Forelimb muscle (tissue), 1 donor: ENCODE results near the gene FHIP1B. TPM values are rescaled to one million over a fixed set of nuclear protein-coding genes. Genes with fewer than 3 reads are reported as not detected.

ENCODE experiments used
- DNase-seq: peaks from one replicate; pipeline ENCODE4 v3.0.0-alpha.2; 2013; ENCODE audit warnings: low read depth
- polyA plus RNA-seq: library from polyadenylated mRNA; unstranded; fragments of 120-200 nt; gene quantifications from one replicate; pipeline ENCODE4 v1.2.1, GENCODE V29; 2013; ENCODE audit not compliant: insufficient read length

The FHIP1B gene
- polyA plus RNA-seq, 1 donor = 24.1 TPM

DNA sequence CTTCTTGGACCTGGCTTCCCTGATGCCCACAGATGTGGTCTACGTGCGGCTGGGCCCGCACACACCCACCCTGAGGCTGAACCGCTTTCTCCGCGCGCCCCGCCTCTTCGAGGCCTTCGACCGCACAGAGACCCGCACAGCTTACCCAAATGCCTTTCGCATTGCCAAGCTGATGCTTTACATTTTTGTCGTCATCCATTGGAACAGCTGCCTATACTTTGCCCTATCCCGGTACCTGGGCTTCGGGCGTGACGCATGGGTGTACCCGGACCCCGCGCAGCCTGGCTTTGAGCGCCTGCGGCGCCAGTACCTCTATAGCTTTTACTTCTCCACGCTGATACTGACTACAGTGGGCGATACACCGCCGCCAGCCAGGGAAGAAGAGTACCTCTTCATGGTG, 5.7 kb upstream of the FHIP1B start:
- no peak for DNase-seq

DNA sequence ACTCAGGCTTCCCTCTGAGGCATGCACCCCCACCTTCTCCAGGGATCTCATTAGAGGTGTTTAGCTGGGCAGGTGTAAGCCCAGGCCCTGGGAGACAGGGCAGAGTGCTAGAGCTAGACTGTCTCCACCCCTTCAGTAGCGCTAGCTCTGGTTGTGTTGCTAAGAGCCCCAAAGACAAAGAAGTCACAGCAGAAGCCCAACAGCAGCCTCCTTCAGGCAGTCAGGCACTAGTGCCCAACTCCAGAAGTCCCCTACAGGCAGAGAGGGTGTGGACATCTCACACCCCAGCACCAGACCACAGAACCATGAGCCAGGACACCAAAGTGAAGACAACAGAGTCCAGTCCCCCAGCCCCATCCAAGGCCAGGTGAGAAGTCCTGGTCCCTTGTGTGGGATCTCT, 4.5 kb upstream of the FHIP1B start, which contains the start of gene CNGA4:
Gene CNGA4 (plus strand): TSS at position 188 of the 400 bp plus-strand sequence. CDS start 118 bp downstream, at position 306.
- DNase-seq = no peak

DNA sequence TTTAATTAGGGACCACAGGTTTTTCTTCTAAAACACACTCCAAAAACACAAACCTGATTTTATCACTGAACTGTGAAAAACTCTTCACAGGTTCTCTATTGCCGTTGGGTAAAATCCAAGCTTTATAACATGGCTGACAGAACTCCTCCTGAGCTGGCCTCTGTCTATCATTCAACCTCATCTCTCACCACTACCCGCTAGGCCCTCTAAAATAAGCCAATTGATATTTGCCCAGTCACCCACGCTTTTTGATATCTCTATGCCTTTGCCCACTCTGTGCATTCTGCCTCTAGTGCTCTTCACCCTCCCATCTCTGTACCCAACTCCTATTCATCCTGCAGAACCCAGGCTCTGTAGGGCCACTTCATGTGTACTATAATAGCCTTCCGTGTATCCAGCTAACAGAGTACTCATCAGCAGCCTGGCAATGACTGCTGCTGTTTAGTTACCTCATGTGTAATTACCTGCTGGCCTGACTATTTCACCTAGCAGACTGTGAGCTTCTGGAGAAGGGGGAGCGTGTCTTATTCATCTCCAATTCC, 3.4 kb upstream of the FHIP1B start:
- no peak for DNase-seq

DNA sequence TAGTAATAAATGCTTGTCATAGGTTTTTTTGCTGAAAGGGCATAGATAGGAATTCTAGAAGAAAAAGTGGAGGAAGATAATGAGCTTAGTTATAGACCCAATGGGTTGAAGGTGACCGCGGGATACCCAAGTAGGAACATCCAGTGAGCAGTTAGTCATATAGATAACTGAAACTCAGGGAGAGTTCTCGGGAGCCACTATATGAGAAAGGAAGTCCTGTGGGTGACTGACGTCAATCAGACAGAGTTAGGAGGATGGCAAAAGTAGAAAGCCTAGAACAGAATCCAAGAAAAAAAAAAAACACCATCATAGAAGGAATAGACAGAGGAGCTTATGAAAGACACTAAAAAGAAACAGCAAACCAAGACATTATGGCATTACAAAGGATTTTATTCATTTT, 2.8 kb upstream of the FHIP1B start:
- no peak for DNase-seq

DNA sequence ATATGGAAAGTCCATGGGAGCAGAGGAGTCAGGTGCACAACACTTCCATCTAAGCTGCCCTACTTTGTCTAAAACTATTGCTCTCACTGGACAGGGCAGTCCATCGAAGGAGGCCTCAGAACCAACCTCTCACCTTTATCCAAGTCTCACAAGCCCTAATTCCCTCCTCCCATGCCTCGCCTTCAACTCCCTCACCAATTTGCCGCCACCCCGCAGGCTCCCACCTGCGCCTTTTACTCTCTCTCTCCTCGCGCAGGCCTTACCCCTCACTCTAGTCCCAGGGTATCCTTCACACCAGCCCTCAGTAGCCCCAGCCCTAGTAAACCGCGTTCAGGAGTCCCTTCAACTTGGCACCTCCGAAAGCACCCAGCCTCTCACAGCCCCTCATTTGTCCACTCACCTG, 451 bp downstream of the FHIP1B start:
- no peak for DNase-seq

DNA sequence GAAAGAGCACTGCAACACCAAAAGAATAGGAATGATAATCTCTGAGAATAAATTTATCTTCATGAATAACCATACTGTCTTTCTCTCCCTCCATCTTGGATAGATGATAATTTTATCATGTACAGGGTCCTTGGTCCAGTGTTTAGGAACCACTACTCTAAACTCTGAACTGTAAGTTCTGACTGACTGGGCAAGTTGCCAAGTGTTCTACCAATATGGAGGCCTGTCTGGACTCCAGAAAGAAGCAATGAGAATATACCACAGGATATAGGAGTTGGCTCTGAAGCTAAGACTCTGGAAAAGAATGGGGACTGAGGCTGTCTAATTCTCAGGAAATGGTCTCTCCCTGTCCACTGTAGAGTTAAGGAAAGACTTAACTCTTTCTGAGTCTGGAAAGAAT, 1.5 kb downstream of the FHIP1B start:
- DNase-seq = no peak

DNA sequence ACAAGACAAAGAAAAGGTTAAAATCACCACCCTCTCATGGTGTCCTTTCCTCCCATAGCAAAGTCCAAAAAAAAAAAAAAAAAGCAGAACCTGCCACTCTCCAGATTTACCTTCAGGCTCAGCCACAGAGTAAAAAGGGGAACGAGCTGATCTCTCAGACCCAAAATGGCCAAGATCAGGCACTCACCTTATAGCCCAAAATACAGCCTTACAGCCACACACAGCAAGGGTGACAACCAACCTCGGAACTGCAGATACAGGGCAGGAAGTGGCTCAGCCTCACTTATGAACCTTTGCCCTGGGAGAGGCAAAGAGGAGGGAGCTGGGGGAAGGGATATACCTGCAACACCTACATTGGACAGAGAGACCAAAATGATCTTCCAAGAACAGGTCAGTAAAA, 4.5 kb downstream of the FHIP1B start:
- no peak for DNase-seq

DNA sequence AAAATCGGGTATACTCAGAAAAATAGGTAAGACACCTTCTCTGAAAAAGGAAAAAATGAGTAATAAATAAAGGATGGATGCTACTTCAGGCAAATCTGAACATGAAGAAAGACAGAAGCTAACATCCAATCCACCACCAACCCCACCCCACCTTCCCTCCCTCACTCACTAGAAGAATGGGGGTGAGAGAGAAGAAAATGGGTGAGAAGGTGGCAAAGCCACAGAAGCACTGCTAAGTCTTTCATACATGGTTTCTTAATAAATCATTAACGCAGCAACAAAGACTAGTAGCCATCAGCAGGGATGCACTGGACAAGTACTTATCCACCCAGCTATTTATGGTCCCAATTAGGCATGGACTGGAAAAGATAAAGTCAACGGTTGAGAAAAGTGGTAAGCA, 5.9 kb downstream of the FHIP1B start:
- DNase-seq = no peak

DNA sequence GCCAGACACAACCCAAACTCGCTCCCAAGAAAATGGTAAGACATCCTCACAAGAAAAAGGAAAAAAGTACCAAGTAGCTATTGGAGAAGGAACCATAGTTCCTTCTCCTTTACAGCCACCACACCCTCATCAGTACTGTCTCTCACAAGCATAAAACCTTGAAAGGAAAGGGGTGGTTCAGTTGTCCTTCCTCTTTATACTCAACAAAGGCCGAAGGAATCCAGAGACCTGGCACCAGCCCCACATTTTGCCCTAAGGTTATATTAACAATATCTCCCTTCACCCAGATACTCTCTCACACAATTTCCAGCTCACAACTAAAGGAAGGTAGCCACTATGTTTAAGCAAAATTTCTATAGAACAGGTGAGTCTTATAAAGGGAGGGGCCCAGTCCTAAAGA, 8.5 kb downstream of the FHIP1B start:
- DNase-seq = no peak

DNA sequence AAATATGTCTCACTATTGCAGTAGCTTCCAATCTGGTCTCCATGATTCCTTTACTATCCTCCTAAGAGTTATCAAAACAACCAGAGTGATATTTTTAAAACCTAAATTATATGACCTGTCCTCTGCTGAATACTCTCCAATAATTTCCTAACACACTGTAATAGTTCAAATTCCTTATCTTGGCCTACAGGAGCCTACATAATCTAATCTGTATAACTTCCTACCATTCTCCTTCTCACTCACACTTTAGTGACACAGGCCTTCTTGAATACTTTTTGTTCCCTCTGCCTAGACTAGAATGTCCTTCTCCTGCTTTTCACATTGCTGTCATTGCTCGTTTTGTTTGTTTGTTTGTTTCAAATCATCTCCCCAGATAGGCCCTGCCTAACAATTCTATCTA, 9.4 kb downstream of the FHIP1B start:
- no peak for DNase-seq

DNA sequence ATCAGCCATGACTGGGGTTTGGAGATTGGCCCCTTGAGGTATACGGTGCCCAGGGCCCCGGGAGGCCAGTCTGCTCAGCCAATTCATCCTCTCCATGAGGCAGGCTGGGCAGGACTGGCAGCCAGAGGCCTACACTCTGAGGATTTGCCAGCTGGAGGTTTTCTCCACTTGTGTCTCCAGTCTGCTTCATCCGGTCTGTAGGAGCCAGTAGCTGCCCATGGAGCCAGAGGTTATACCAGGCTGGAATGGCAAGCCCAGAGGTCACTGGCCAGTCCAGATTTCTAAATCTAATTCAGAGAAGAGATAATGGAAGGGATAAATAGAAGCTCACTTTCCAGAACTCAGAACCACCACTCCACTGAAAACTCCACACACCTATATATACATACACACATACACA, 10.0 kb downstream of the FHIP1B start:
- no peak for DNase-seq

DNA sequence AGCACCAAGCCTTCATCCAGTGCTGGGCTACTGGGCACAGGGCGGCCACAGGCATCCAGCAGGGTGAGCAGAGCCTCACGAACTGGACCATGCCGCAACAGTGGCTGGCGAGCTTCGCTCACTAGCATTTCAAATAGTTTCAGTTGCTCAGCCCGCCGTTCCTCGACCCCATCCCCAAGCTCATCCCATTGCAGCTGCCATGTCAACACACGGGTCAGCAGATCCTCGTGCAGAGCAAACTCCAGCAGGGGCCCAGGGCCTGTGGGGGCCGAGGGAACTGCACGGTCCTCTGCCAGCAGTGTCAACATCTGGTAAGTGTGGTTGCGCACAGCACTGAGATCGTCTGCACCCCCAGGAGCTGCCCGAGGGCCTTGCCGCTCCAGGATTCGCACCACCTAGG, 10.6 kb downstream of the FHIP1B start:
- no peak for DNase-seq

DNA sequence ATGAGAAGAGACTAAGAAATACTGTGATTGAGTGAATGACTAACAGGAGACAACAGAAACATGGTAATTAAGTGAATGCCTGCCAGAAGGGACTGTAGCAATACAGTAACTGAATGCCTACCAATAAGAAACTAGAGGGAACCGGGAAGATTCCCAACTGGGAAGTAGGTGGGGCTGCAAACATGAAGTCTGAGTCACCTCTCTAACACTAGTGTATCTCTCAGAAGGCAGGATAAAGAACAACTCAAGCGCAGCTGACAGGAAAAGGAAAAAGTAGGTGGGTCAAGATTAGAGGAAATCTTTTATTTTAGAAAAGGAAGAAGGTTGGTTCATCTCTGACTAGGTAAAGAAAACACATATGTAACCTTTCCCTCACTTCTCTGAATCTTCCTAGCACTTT, 15.1 kb downstream of the FHIP1B start:
- no peak for DNase-seq

DNA sequence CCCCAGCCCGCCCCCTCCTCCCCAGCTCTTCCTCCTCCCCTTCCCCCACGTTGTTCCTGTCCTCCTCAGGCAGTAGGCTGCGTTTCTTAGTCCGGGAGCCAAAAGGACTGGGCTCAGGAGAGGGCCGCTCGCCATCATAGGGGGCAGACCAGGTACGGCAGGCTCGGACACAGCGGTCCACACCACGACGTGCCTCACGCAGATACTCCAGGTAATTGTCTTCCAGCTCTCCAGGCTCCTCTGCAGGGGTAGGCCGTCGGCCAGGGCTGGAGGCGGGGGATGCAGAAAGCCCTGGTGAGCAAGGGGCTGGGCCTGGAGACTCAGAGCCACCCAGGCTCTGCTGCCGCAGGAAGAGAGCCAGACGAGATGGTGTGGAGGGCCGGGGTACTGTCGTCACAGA, 16.7 kb downstream of the FHIP1B start:
- DNase-seq = no peak

DNA sequence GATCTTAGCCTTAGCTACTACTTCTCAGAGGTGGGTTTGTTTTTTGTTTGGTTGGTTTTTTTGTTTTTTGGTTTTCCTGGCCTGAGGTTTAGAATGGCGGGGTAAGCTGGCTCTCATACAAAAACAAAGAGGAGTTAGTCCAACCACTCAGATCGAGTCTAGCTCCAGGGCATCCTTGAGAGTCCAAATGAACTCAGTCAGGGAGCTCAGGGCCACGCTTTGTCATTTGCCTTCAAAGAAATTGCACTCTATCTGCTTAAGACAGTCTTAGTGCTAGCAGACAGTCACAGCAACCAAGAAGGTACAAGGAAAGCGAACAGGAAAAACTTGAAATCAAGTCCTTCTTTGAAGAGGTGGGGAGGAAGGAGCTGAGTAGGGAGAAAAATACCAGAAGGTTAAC, 17.9 kb downstream of the FHIP1B start:
- no peak for DNase-seq

DNA sequence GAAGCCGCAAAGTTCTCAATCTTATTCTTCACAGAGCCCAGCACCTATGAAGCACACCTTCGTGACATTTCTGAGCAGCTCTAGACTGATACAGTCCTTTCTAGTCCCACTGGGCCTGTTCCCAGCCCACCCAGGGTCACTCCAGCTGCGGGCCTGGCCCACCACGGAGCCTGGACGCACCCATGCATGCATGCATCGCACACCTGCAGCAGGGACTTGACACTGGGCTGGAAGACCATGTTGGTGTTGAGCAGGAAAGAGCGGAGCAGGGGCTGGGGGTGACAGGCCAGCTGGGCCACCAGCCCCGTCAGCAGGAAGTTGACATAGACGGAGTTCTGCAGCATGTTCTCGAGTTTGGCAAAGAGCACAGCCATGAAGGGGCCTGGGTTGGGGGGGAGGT, 19.9 kb downstream of the FHIP1B start:
- no peak for DNase-seq

DNA sequence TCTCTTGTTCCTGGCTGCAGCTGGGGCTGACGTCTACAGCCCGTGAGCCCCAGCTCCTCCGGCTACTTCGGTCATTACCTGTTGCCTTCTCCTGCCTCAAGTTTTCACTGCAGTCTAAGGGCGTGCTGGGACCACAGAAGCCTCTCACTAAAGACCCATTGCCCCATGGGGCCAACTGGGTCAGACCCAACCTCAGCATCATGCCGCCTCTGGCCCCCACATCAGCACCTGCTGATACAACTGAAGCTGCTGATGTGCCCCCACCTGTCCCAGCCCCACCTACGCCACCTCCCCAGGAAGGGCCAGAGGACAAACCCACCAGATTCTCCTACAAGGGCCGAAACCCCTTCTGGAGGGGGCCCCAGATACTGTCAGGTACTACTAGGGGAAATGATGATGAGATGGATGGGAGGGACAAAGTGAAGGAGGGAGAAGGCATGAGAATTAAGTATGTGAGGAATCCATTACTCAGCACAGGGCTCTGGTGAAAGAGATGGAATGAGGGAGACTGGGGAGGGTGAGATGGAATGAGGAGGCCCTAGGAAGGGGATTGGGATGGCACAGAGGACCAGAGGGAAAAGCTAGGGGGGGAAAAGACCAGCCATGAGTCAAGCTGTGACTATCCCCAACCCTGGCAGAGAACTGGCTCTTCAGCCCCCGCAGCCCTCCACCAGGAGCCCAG, 24.0 kb downstream of the FHIP1B start:
- no peak for DNase-seq

DNA sequence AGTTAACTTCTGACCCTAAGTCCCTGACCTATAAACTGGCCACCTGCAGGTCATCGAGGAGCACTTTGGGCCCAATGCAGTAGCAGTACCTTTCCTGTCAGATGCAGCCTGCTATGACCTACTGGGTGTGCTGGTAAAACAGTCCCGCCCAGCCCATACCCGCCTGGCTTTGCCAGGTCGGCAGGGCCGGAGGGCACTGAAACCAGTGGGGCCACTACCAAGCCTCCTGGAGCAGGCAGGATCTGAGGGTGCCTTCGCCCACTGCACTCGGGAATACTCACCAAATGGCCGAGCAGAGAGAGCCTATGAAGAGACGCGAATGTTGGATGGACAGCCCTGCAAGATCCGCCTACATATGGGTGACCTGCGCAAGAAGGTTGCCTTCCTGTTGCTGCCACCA, 24.6 kb downstream of the FHIP1B start:
- DNase-seq = no peak

DNA sequence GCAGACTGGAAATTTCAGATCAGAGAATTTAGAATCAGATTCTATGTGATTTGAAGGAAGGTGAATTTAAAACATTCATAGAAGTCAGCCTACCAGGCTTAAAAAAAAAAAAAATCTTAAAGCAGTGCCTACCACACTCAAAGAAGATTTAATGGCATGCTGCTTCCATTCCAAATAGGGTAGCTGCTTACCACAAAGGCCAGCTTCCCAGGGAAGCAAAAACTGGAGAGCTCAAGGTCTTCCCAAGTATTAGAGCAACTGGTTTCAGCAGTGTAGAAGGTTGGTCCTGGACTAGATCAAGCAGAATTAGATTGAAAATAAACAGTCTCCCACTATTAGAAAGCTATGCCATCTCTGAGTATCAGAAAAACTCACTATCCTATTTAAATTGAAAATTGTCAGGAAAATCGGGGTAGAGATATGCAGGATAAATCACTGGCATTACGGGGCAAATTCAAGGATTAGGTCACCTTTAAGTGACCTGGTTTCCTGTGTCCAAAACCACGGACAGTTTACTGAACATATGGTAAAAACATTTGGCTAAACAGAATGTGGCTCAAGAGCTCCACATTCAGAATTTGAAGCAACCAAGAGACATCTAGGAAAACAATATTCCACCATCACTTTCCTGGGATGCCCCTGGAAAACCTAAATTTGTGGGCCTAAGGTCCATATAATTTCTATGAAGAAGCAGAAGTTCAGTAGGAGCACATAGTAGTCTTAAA, 27.8 kb downstream of the FHIP1B start:
- DNase-seq = no peak

DNA sequence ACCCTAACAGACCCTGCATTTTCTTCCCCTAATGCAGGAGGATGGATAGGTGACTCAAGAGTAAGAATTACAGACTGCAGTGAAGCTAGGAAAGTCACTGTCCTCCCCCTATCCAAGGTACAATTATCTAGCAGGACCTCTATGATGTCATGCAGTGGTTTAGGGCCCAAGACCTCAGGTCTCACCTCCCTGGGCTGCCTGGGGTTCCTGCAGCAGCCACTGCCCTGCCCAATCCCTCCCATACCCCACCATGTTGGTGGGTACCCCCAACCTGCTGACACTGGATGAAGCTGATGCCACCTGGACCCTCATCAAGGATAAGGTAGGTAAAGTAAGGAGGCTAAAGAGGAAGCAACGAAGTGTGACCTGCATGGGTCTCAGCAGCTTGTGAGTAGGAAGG, 29.1 kb downstream of the FHIP1B start, which contains the start of gene C11orf42:
Gene C11orf42 (plus strand): TSS at position 192 of the 400 bp plus-strand sequence. CDS start 59 bp downstream, at position 251.
- DNase-seq = no peak

DNA sequence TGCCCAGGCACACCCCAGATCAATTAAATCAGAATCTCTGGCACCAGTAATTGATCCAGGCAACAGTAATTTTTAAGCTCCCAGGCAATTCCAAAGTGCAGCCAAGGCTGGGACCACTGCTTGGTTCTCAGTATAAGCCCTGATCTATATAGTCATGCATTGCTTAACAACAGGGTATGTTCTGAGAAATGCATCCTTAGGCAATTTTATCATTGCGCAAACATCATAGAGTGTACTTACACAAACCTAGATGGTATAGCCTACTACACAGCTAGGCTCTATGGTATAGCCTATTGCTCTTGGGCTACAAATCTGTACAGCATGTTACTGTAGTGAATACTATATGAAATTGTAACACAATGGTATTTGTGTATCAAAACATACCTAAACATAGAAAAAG, 29.7 kb downstream of the FHIP1B start:
- no peak for DNase-seq

DNA sequence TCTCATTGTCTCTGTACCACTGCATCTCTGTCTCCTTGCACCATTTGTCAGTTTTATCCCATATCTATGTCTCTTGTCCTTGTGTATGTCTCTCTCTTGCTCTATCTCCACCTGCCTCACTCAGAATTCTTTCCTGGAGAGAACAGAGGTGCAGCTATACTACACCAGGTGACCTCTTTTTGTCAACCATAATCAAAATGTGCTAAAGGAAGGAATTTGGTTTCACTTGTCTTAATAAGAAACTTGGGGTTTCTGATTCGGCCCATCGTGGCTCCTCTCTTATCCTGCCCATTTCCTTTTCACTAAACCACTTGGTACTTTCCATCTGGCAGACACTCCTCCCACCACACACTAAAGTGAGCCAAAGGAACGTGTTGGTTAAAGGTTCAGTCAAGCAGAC, 31.1 kb downstream of the FHIP1B start:
- DNase-seq = no peak

DNA sequence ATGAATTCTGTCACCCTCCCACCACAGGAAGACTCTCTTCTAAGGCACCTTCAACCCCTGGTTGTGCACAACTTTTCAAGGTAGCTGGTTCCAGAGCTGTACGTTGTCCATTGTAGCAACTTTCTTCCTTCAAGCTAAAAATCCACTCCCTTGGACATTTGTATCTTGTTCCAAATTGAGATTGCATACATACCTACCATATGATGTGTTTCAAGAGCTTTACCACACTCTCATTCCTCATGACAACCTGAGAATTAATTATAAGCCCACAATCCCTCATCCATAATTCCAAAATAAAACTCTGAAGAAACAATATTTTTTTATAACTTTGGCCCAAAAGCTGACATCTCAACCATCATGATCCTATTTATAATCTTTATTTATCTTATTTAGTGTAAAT, 32.4 kb downstream of the FHIP1B start:
- no peak for DNase-seq
